ENCODE data around the gene ZNF214. TPM values are rescaled to one million over a fixed set of nuclear protein-coding genes. Genes with fewer than 3 reads are reported as not detected.
"Not testable (repeated sequence)": the region's sequence is repeated elsewhere in the genome, so short reads cannot be mapped to it uniquely, and the experiment has no call there.

The ZNF214 gene
- total RNA-seq, 1 donor from 2014 or later = 7.9 TPM

- no peak overlapping the region for H3K4me3 Mint-ChIP-seq
- no peaks in the 10 kb centered on the region for H3K27me3 Mint-ChIP-seq
- DNase-seq (ENCODE audit: extremely low spot score, unreplicated experiment) = no peak
- no peak for TF ChIP-seq CTCF (conservative IDR thresholded peaks at IDR 0.05)
- no peaks in the 10 kb centered on the region for H3K36me3 Mint-ChIP-seq
- no peak overlapping the region for H3K27ac Mint-ChIP-seq
- H3K4me1 Mint-ChIP-seq (ENCODE audit: unreplicated experiment) = no peaks in the 10 kb centered on the region
- H3K9me3 Mint-ChIP-seq = no peaks in the 10 kb centered on the region
These were observed 57.5 kb downstream of the ZNF214 start for GRCh38 chr11:6962673-6963072.

- no peaks in the 10 kb centered on the region for H3K4me1 Mint-ChIP-seq (ENCODE audit: unreplicated experiment)
- no peak for DNase-seq (ENCODE audit: extremely low spot score, unreplicated experiment)
- H3K27me3 Mint-ChIP-seq = no peaks in the 10 kb centered on the region
- H3K36me3 Mint-ChIP-seq = no peaks in the 10 kb centered on the region
- no peak overlapping the region for H3K27ac Mint-ChIP-seq
- no peak for TF ChIP-seq CTCF (conservative IDR thresholded peaks at IDR 0.05)
- no peak overlapping the region for H3K4me3 Mint-ChIP-seq
- no peaks in the 10 kb centered on the region for H3K9me3 Mint-ChIP-seq
These were observed 58.0 kb downstream of the ZNF214 start for GRCh38 chr11:6962141-6962540.

GRCh38 chr11:6954248-6954647, 65.9 kb downstream of the ZNF214 start:
- not testable (repeated sequence) for H3K27ac Mint-ChIP-seq; H3K4me3 Mint-ChIP-seq; H3K27me3 Mint-ChIP-seq; H3K36me3 Mint-ChIP-seq; H3K4me1 Mint-ChIP-seq (ENCODE audit: unreplicated experiment); H3K9me3 Mint-ChIP-seq; DNase-seq (ENCODE audit: extremely low spot score, unreplicated experiment)

Other genes starting within 250 kb of the ZNF214 start
- 0.07 TPM in 1 of 2 replicates, not detected in the other for gene OR2AG2, start 248.4 kb downstream of the ZNF214 start, total RNA-seq (ENCODE audit: low replicate concordance)
- not detected in 2 replicates for gene OR2AG1, start 237.3 kb downstream of the ZNF214 start, total RNA-seq (ENCODE audit: low replicate concordance)
- gene OR6A2, start 220.7 kb downstream of the ZNF214 start, total RNA-seq (ENCODE audit: low replicate concordance) = 0.07 and 0.27 TPM in 2 replicates
- not detected in 2 replicates for gene OR10A5, start 174.7 kb downstream of the ZNF214 start, total RNA-seq (ENCODE audit: low replicate concordance)
- not detected in 2 replicates for gene OR10A2, start 157.3 kb downstream of the ZNF214 start, total RNA-seq (ENCODE audit: low replicate concordance)
- not detected in 2 replicates for gene OR10A4, start 143.7 kb downstream of the ZNF214 start, total RNA-seq (ENCODE audit: low replicate concordance)
- 0.27 TPM in 1 of 2 replicates, not detected in the other for gene OR2D2, start 127.8 kb downstream of the ZNF214 start, total RNA-seq (ENCODE audit: low replicate concordance)
- not detected in 2 replicates for gene OR2D3, start 99.3 kb downstream of the ZNF214 start, total RNA-seq (ENCODE audit: low replicate concordance)
- gene ZNF215, start 93.9 kb downstream of the ZNF214 start, total RNA-seq (ENCODE audit: low replicate concordance) = 3.2 and 4.6 TPM in 2 replicates
- 0.12 and 0.24 TPM in 2 replicates for gene NLRP14, start 133 bp upstream of the ZNF214 start, total RNA-seq (ENCODE audit: low replicate concordance)
- gene RBMXL2, start 68.7 kb upstream of the ZNF214 start, total RNA-seq (ENCODE audit: low replicate concordance) = not detected in 2 replicates
- gene SYT9, start 231.6 kb upstream of the ZNF214 start, total RNA-seq (ENCODE audit: low replicate concordance) = 1.6 and 2.1 TPM in 2 replicates

Measured in type B pancreatic cell (in vitro differentiated cells).